Colonic mucosa (tissue), 4 donors: ENCODE data around the gene RBP3. TPM values are rescaled to one million over a fixed set of nuclear protein-coding genes. Genes with fewer than 3 reads are reported as not detected.
A peak's percentile ranks its signal among the peaks of the same experiment; 100 is the strongest.
"Not testable (repeated sequence)": the region's sequence is repeated elsewhere in the genome, so short reads cannot be mapped to it uniquely, and the experiment has no call there.

Experiments used
- DNase-seq: peaks from one replicate; pipeline ENCODE4 v3.0.0-alpha.2; 2020
- H3K27ac ChIP-seq: fragments of 200-600 bp; one replicate; pipeline ENCODE4 v1.8.0; 2021
- H3K27me3 ChIP-seq: fragments of 200-600 bp; one replicate; pipeline ENCODE4 v1.8.0; 2021
- H3K36me3 ChIP-seq: fragments of 200-600 bp; one replicate; pipeline ENCODE4 v1.8.0; 2021
- H3K4me1 ChIP-seq: fragments of 200-600 bp; one replicate; pipeline ENCODE4 v1.8.0; 2021; ENCODE audit warnings: mild to moderate bottlenecking
- H3K4me3 ChIP-seq: fragments of 200-600 bp; one replicate; pipeline ENCODE4 v1.8.0; 2021
- H3K9ac ChIP-seq, 2 donors: one replicate each; pipeline ENCODE4 v1.7.0; 2013; ENCODE audit warnings: control low read depth in 2 of 2, low read depth in 2 of 2, low read length in 2 of 2
- H3K9me3 ChIP-seq: fragments of 200-600 bp; one replicate; pipeline ENCODE4 v1.8.0; 2021
- intact Hi-C: fragments of 100-400 bp; cut with DNase I; formaldehyde crosslinking; loops from one replicate; pipeline ENCODE4 v1.14.1; 2022
- total RNA-seq, 2 donors: library from RNA; stranded (reverse); fragmentation: NEBNext Ultra II Directional in 1 of 2; extraction: Animal tissue kit (Norgen Biotek cat#: 25700) in 1 of 2; gene quantifications; one replicate each; pipeline ENCODE4 v1.2.1, GENCODE V29; 2021
- TF ChIP-seq, protein P1 (sequence below): fragments of 200-600 bp; IDR thresholded peaks from one replicate; pipeline ENCODE4 v1.8.0; 2022; ENCODE audit warnings: antibody characterized with exemption, mild to moderate bottlenecking
- donor health status: healthy.
- donor health status: DM: no; HTN: no; CAD: no.
- donor health status: DM: no; HTN: no; CAD: no.

Gene RBP3
- total RNA-seq, 2 donors from 2014 or later: not detected

- Histone ChIP-seq H3K27ac (no peak overlapping the region), H3K4me3 (no peak overlapping the region), H3K9me3 (no peaks in the 10 kb centered on the region), H3K4me1 (peaks cover 7% of the 10 kb centered on the region), H3K27me3 (no peaks in the 10 kb centered on the region), H3K9ac (no peak overlapping the region), H3K36me3 (no peaks in the 10 kb centered on the region)
- TF ChIP-seq, protein P1, sequence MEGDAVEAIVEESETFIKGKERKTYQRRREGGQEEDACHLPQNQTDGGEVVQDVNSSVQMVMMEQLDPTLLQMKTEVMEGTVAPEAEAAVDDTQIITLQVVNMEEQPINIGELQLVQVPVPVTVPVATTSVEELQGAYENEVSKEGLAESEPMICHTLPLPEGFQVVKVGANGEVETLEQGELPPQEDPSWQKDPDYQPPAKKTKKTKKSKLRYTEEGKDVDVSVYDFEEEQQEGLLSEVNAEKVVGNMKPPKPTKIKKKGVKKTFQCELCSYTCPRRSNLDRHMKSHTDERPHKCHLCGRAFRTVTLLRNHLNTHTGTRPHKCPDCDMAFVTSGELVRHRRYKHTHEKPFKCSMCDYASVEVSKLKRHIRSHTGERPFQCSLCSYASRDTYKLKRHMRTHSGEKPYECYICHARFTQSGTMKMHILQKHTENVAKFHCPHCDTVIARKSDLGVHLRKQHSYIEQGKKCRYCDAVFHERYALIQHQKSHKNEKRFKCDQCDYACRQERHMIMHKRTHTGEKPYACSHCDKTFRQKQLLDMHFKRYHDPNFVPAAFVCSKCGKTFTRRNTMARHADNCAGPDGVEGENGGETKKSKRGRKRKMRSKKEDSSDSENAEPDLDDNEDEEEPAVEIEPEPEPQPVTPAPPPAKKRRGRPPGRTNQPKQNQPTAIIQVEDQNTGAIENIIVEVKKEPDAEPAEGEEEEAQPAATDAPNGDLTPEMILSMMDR: no peak
- DNase-seq: peak; percentile 17
- intact Hi-C loops: no loop called here
These were observed 33.5 kb downstream of the RBP3 start for GRCh38 chr10:47381427-47382379.

GRCh38 chr10:47383261-47384147, 35.3 kb downstream of the RBP3 start:
- intact Hi-C loops: no loop called here

GRCh38 chr10:47384148-47384921, 36.2 kb downstream of the RBP3 start, which contains the start of gene ZNF488:
ZNF488 (minus strand) TSS chr10:47384293; CDS start chr10:47368829, 15,464 bp downstream.
- Histone ChIP-seq H3K27me3 (no peaks in the 10 kb centered on the region), H3K4me3 (peak within 1 kb of the TSS; percentile 78), H3K4me1 (peaks cover 7% of the 10 kb centered on the region), H3K9ac (peak within 1 kb of the TSS; percentile 12 to 74), H3K27ac (peak within 1 kb of the TSS; percentile 66), H3K9me3 (no peaks in the 10 kb centered on the region), H3K36me3 (no peaks in the 10 kb centered on the region)
- TF ChIP-seq, protein P1: no peak
- DNase-seq: peak; percentile 92
- intact Hi-C loops: no loop called here

More at GRCh38 chr10:47383261-47384147, 35.3 kb downstream of the RBP3 start:
- Histone ChIP-seq H3K4me1 (peaks cover 7% of the 10 kb centered on the region), H3K9me3 (no peaks in the 10 kb centered on the region), H3K4me3 (peak overlapping the region; percentile 78), H3K27ac (no peak overlapping the region), H3K27me3 (no peaks in the 10 kb centered on the region), H3K9ac (peak overlapping the region; percentile 12 to 74), H3K36me3 (no peaks in the 10 kb centered on the region)
- TF ChIP-seq, protein P1: no peak
- DNase-seq: peak; percentile 58

- H3K27ac ChIP-seq, intact Hi-C loops: not testable (repeated sequence)
These were observed 37.9 kb downstream of the RBP3 start for GRCh38 chr10:47386104-47386503.

GRCh38 chr10:47388879-47389278, 40.7 kb downstream of the RBP3 start:
- Histone ChIP-seq H3K27ac (no peak overlapping the region), H3K4me3 (no peak overlapping the region), H3K9me3 (no peaks in the 10 kb centered on the region), H3K4me1 (no peaks in the 10 kb centered on the region), H3K36me3 (no peaks in the 10 kb centered on the region), H3K27me3 (no peaks in the 10 kb centered on the region), H3K9ac (no peak overlapping the region)
- intact Hi-C loops: no loop called here
- TF ChIP-seq, protein P1: no peak
- DNase-seq: no peak

More at GRCh38 chr10:47386104-47386503, 37.9 kb downstream of the RBP3 start:
- H3K9me3 ChIP-seq, H3K36me3 ChIP-seq, H3K4me3 ChIP-seq, H3K4me1 ChIP-seq, H3K9ac ChIP-seq, H3K27me3 ChIP-seq: not testable (repeated sequence)
- peak; percentile 7 for DNase-seq
